ENCODE data around the gene CD151.

The CD151 gene

DNA sequence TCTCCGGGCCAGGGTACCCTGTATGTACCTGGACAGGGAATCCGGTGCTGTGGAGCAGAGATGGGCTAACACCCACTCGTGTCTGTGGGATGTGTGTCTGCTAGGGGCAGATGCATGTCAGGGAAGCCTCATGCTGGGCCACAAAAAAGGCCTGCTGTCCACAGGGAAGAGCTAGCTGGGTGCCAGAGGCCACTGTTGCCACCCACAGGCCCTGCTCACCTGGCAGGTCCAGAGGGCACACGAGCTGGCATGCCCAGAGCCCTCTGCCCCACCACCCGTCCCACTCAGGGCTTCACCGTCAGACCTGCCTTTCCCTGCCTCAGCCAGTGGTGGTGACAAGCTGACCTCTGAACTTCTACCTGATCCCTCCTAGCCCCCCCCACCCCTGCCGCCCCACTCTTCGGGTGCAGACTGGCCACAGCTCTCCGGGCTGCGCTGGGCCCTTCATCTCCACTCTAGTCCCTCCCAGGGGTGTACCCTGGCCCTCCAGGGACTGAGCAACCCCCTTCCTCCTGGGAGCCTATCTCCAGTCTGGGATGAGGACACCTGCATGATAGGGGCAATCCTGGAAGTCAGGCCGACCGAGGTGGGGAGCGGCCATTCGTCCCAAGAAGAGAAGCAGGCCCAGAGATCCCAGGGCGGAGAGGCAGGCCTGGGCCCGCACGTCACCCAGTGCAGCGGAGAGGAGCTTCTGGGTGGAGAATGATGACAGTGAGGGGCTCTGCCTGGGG is 36.0 kb upstream of the CD151 start:
- DNase-seq (ENCODE audit: low read depth in 2 of 2, low spot score in 1 of 2), result no peak

GRCh38 chr11:797296-798092 is 35.3 kb upstream of the CD151 start:
- DNase-seq (ENCODE audit: low read depth in 2 of 2, low spot score in 1 of 2), result peak; percentile 33 to 63

DNA sequence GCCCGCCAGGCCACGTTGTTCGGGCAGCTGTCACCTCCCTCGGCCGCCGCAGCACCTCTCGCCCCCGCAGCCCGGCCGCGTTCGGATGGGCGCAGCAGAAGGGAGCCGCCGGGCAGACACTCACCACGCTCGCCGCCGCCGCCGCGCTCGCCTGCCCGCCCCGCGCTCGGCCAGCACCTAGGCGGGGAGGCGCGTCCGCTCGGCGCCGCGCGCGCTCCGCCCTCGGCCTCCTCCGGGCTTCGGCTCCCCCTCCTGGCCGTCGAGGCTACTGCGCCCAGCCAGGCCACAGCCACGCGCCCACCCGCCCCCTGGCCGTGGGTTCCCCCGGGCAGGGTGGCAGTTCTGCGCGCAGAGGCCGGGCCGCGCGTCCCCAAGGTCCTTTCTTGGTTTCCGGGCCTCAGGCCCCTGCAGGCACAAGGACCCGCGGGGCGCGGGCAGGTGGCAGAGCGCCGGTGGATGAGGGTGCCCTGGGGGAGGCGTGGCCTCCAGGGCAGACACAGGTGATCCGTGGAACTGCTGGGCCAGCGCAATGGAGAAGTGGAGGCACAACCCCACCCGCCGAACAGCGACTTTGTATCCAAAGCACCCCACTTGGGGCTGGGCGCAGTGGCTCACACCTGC is 34.5 kb upstream of the CD151 start, which contains the start of gene SLC25A22:
Gene SLC25A22 (minus strand): TSS at position 189 of the 621 bp plus-strand sequence. CDS start 3,275 bp downstream, outside the sequence.
- DNase-seq (ENCODE audit: low read depth in 2 of 2, low spot score in 1 of 2), result peak; percentile 59 to 63

- no peak for DNase-seq (ENCODE audit: low read depth in 2 of 2, low spot score in 1 of 2)
Observed at GRCh38 chr11:799641-800316, 33.0 kb upstream of the CD151 start.

- DNase-seq (ENCODE audit: low read depth in 2 of 2, low spot score in 1 of 2), result no peak
Observed at GRCh38 chr11:800473-800872, 32.3 kb upstream of the CD151 start.

DNA sequence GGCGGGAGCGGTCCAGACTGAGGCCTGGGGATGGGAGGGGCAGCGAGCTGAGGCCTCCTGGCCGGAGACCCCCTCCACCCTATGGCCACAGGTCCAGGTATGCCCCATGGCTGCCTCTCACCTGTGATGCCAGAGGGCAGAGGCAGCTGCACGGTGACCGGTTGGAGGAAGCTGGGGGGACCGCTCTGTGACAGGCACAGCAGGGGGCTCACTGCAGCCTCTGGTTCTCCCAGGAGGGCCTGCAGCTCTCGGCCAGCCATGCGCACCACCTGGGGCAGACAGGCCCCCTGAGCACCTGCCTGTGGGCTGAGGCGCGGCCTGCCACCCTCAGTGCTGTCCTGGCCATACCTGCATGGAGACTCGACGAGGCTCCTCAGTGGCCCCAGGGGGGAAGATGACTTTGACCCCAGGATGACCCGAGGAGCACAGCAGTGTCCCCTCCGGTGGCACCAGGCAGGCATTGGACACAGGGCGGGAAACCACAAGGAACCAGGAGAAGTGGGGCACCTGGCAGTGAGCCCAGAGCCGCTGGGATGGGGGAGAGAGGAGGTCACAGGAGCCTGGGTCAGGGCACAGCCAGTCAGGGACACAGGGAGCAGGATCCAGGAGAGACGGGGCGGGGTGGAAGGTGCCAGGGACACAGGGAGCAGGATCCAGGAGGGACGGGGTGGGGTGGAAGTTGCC is 31.5 kb upstream of the CD151 start:
- DNase-seq (ENCODE audit: low read depth in 2 of 2, low spot score in 1 of 2), result no peak

GRCh38 chr11:802018-802617 is 30.6 kb upstream of the CD151 start:
- DNase-seq (ENCODE audit: low read depth in 2 of 2, low spot score in 1 of 2), result no peak

DNA sequence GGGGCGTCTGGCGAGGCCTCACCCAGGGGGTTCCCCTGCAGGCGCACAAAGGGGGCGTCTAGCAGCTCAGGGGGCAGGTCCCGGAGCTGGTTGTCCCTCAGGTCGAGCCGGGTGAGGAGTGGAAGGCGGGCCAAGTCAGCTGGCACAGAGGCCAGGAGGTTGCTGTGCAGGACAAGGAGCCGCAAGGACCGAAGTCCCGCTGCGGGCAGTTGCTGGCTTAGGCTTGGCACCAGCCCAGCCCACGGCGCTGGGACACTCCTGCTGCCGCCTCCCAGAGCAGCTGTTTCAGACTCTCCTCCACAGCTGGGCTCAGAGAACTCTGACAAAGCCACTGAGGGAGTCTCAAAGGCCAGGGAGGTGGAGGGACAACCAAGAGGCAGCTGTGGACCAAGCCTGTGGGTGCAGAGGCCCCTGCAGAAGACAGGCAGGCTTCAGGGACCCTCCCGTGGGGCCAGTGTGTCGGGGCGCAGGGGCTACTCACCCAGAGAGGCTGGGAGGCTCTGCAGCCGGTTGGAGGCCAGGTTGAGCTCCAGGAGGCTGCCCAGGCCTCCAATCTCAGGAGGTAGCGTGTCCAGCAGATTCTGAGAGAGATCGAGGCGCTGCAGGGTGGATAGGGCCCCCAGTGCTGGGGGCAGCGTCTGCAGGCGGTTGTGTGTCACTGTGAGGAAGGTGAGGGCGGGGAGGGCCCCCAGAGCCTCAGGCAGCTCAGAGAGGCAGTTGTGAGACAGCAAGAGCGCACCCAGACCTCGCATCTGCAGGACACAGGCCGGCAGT is 29.9 kb upstream of the CD151 start:
- DNase-seq (ENCODE audit: low read depth in 2 of 2, low spot score in 1 of 2), result no peak

GRCh38 chr11:803467-803742 is 29.3 kb upstream of the CD151 start:
- DNase-seq (ENCODE audit: low read depth in 2 of 2, low spot score in 1 of 2), result no peak

GRCh38 chr11:803770-804598 is 28.8 kb upstream of the CD151 start:
- DNase-seq (ENCODE audit: low read depth in 2 of 2, low spot score in 1 of 2), result no peak

- DNase-seq (ENCODE audit: low read depth in 2 of 2, low spot score in 1 of 2), result no peak
Observed at GRCh38 chr11:804599-804964, 28.2 kb upstream of the CD151 start.

GRCh38 chr11:808427-809286 is 24.1 kb upstream of the CD151 start:
- DNase-seq (ENCODE audit: low read depth in 2 of 2, low spot score in 1 of 2), result no peak

DNA sequence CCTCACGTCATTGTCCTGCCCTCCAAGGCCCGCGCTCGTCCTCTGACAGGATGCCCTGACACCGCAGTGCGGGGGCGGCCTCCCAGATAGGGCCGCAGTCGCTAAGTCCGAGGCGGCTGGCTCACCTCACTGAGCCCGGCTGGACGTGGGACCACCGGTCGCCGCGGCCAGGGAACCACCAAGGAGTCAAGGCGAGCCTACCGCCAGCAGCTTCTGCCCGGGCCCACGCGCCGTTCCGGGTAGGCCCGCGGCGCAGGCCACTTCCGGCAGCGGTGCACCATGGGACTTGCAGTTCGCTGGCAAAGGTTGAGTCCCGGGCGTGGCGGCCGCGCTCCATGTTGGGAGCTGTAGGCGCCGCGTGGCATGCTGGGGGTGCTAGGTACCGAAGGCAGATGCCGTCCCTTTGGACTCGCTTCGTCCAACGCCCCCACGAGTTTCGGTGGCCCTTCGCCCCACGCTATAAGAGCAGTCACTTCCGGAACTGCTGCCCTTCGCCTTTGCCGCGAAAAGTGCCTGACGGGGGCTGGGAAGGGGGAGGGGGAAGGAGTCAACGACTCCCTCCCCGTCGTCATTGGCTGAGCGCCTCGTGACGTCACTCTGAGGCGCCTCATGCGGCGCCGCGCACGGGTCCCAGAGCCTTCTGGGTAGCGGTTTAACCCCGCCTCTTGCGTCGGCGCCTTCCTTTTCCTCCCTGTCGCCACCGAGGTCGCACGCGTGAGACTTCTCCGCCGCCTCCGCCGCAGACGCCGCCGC is 23.3 kb upstream of the CD151 start, which contains the start of gene RPLP2:
Gene RPLP2 (plus strand): TSS at position 681 of the 753 bp plus-strand sequence. CDS start 268 bp downstream, outside the sequence.
- peak; percentile 96 for DNase-seq (ENCODE audit: low read depth in 2 of 2, low spot score in 1 of 2)

DNA sequence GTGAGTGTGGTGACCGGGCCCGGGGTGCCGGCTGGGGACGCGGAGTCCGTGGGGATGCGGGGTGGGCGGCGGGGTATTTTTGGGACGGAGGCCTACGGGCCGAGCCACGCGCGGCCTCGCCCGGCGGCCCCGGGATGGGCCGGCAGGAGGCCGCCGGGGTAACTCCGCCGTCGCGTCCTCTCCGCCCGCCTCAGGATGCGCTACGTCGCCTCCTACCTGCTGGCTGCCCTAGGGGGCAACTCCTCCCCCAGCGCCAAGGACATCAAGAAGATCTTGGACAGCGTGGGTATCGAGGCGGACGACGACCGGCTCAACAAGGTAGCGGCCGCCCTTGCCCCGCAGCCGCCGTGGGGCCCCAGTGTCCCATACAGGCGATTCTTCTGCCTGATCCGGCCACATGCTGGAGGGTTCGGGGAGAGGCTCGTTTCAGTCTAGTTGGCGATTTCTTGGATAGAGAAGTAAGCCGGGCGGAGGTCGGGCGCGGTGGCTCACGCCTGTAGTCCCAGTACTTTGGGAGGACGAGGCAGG is 22.6 kb upstream of the CD151 start:
- DNase-seq (ENCODE audit: low read depth in 2 of 2, low spot score in 1 of 2), result no peak

GRCh38 chr11:811446-812245 is 21.1 kb upstream of the CD151 start:
- DNase-seq (ENCODE audit: low read depth in 2 of 2, low spot score in 1 of 2), result no peak

DNA sequence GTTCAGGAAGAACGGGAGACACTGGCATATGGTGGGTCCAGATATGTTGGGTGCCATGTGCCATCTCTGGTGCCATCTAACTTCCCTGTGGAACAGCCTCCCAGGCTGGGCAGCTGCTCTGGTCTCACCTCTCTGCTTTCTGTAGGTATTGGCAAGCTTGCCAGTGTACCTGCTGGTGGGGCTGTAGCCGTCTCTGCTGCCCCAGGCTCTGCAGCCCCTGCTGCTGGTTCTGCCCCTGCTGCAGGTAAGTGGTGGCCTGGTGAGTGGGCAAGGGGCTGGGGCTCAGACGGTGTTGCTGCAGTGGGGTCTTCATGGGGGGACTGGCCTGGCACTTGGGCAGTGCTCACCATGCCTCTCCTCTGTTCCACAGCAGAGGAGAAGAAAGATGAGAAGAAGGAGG is 20.4 kb upstream of the CD151 start:
- no peak for DNase-seq (ENCODE audit: low read depth in 2 of 2, low spot score in 1 of 2)
